IMR-90 (cell line): ENCODE results near the gene CLDN25. TPM values are rescaled to one million over a fixed set of nuclear protein-coding genes. Genes with fewer than 3 reads are reported as not detected.

ENCODE experiments used
- ATAC-seq: fragments of 200-7000 bp; cut with Tn5 transposase; 2 replicates; pipeline ENCODE4 v1.9.1; 2020; ENCODE audit warnings: low read depth, mild to moderate bottlenecking, moderate library complexity
- BruUV-seq: library from RNA; stranded (reverse); fragments of 400-500 nt; replicated peaks from 2 replicates; lab custom pipeline; 2021; lab: Mats Ljungman, UMichigan
- CTCF ChIA-PET: fragments of 300-600 bp; formaldehyde crosslinking; extraction: SDS; loops from one replicate; lab custom pipeline; 2021; ENCODE audit warnings: antibody characterized with exemption; lab: Yijun Ruan, JAX
- POLR2A ChIA-PET: fragments of 300-600 bp; sonication (Branson Sonifier 250); formaldehyde crosslinking; loops from one replicate; lab custom pipeline; 2022; ENCODE audit warnings: antibody characterized with exemption; ENCODE audit not compliant: unreplicated experiment; lab: Charles Lee
- DNase-seq: peaks from one replicate; pipeline ENCODE4 v3.0.0; 2013
- H2AFZ ChIP-seq: replicated peaks from 2 replicates; pipeline ENCODE3; 2013; ENCODE audit warnings: low read length, mild to moderate bottlenecking; ENCODE audit not compliant: poor library complexity
- H2AK5ac ChIP-seq: 2 replicates; pipeline ENCODE4 v1.6.1; 2013; ENCODE audit warnings: low read depth, low read length, inconsistent platforms
- H2AK9ac ChIP-seq: replicated peaks from 2 replicates; pipeline ENCODE3; 2013; ENCODE audit warnings: mild to moderate bottlenecking, low read depth, low read length, moderate library complexity; ENCODE audit not compliant: poor library complexity
- H2BK120ac ChIP-seq: 2 replicates; pipeline ENCODE4 v1.6.1; 2013; ENCODE audit warnings: low read depth, low read length, inconsistent platforms
- H2BK15ac ChIP-seq: 3 replicates; pipeline ENCODE4 v1.6.1; 2013; ENCODE audit warnings: low read depth, low read length, inconsistent platforms
- H2BK20ac ChIP-seq: 2 replicates; pipeline ENCODE4 v1.6.1; 2013; ENCODE audit warnings: low read depth, mild to moderate bottlenecking, inconsistent platforms, low read length, moderate library complexity
- H2BK5ac ChIP-seq: 2 replicates; pipeline ENCODE4 v1.6.1; 2013; ENCODE audit warnings: mild to moderate bottlenecking, low read depth, low read length, inconsistent platforms; ENCODE audit not compliant: poor library complexity, severe bottlenecking
- H3K14ac ChIP-seq: replicated peaks from 2 replicates; pipeline ENCODE4 v1.6.1; 2013; ENCODE audit warnings: low read depth, low read length, inconsistent platforms
- H3K18ac ChIP-seq: 2 replicates; pipeline ENCODE4 v1.6.1; 2013; ENCODE audit warnings: low read depth, low read length, control low read depth
- H3K23ac ChIP-seq: 2 replicates; pipeline ENCODE4 v1.6.1; 2013; ENCODE audit warnings: low read depth, low read length, inconsistent platforms
- H3K27ac ChIP-seq: 2 replicates; pipeline ENCODE4 v1.5.1; 2013; ENCODE audit warnings: mild to moderate bottlenecking, control low read depth, low read length; ENCODE audit not compliant: insufficient read depth
- H3K27me3 ChIP-seq: 2 replicates; pipeline ENCODE4 v1.6.1; 2013; ENCODE audit warnings: low read length; ENCODE audit not compliant: control insufficient read depth, insufficient read depth
- H3K36me3 ChIP-seq: 2 replicates; pipeline ENCODE4 v1.6.1; 2013; ENCODE audit warnings: low read length, mixed read lengths; ENCODE audit not compliant: control insufficient read depth, insufficient read depth
- H3K4ac ChIP-seq: 2 replicates; pipeline ENCODE4 v1.6.1; 2013; ENCODE audit warnings: low read depth, low read length, inconsistent platforms
- H3K4me1 ChIP-seq: 2 replicates; pipeline ENCODE4 v1.6.1; 2013; ENCODE audit warnings: low read length, mixed read lengths; ENCODE audit not compliant: control insufficient read depth, insufficient read depth
- H3K4me2 ChIP-seq: 2 replicates; pipeline ENCODE4 v1.6.1; 2013; ENCODE audit warnings: low read depth, mild to moderate bottlenecking, control low read depth, low read length, moderate library complexity
- H3K4me3 ChIP-seq: 2 replicates; pipeline ENCODE4 v1.5.1; 2013; ENCODE audit warnings: low read depth, mild to moderate bottlenecking, control low read depth, low read length, moderate library complexity; ENCODE audit not compliant: insufficient read depth
- H3K56ac ChIP-seq: 2 replicates; pipeline ENCODE4 v1.6.1; 2013; ENCODE audit warnings: low read length, inconsistent platforms; ENCODE audit not compliant: insufficient read depth; ENCODE audit errors: extremely low read depth
- H3K79me1 ChIP-seq, 2 experiments: 2 replicates each; pipeline ENCODE4 v1.6.1; 2013; ENCODE audit warnings: low read length in 2 of 2, inconsistent platforms in 1 of 2, low read depth in 1 of 2
- H3K9ac ChIP-seq: 2 replicates; pipeline ENCODE4 v1.6.1; 2013; ENCODE audit warnings: low read depth, low read length, control low read depth
- H3K9me1 ChIP-seq: 2 replicates; pipeline ENCODE4 v1.6.1; 2013; ENCODE audit warnings: low read length, inconsistent platforms; ENCODE audit not compliant: insufficient read depth
- H3K9me3 ChIP-seq: 2 replicates; pipeline ENCODE4 v1.6.1; 2013; ENCODE audit warnings: low read length; ENCODE audit not compliant: control insufficient read depth, insufficient read depth
- H4K20me1 ChIP-seq: 2 replicates; pipeline ENCODE4 v1.6.1; 2013; ENCODE audit warnings: low read length, inconsistent platforms; ENCODE audit not compliant: insufficient read depth
- H4K5ac ChIP-seq: 2 replicates; pipeline ENCODE4 v1.6.1; 2013; ENCODE audit warnings: mild to moderate bottlenecking, low read depth, low read length, control low read depth
- H4K8ac ChIP-seq, 2 experiments: 2 replicates each; pipeline ENCODE4 v1.6.1; 2013; ENCODE audit warnings: low read depth in 2 of 2, low read length in 2 of 2, control low read depth in 1 of 2, inconsistent platforms in 1 of 2
- H4K91ac ChIP-seq: 2 replicates; pipeline ENCODE4 v1.6.1; 2013; ENCODE audit warnings: low read depth, low read length, inconsistent platforms; ENCODE audit not compliant: insufficient read depth
- BHLHE40 ChIP-seq: fragments of 150-350 bp; IDR thresholded peaks from 2 replicates; pipeline ENCODE4 v1.6.1; 2016; ENCODE audit warnings: mild to moderate bottlenecking, low read depth, low read length
- CEBPB ChIP-seq: IDR thresholded peaks from 2 replicates; pipeline ENCODE4 v1.6.1; 2012; ENCODE audit warnings: low read depth, low read length, improper control_type of control experiment
- CHD1 ChIP-seq: IDR thresholded peaks from 2 replicates; pipeline ENCODE4 v1.6.1; 2012; ENCODE audit warnings: low read depth, low read length, improper control_type of control experiment
- ELK1 ChIP-seq: fragments of 150-350 bp; IDR thresholded peaks from 2 replicates; pipeline ENCODE4 v1.6.1; 2016; ENCODE audit warnings: low read depth, mild to moderate bottlenecking, low read length, moderate library complexity, borderline replicate concordance
- FOS ChIP-seq: fragments of 150-350 bp; IDR thresholded peaks from 2 replicates; pipeline ENCODE4 v1.6.1; 2016; ENCODE audit warnings: low read depth, low read length
- MAFK ChIP-seq: IDR thresholded peaks from 2 replicates; pipeline ENCODE4 v1.6.1; 2012; ENCODE audit warnings: low read depth, low read length, improper control_type of control experiment
- MXI1 ChIP-seq: IDR thresholded peaks from 2 replicates; pipeline ENCODE4 v1.6.1; 2012; ENCODE audit warnings: low read depth, mild to moderate bottlenecking, low read length, moderate library complexity, borderline replicate concordance
- NFE2L2 ChIP-seq: fragments of 150-350 bp; IDR thresholded peaks from 2 replicates; pipeline ENCODE4 v1.6.1; 2016; ENCODE audit warnings: low read depth, mild to moderate bottlenecking, low read length
- RAD21 ChIP-seq: IDR thresholded peaks from 2 replicates; pipeline ENCODE4 v1.6.1; 2012; ENCODE audit warnings: low read length, improper control_type of control experiment
- RCOR1 ChIP-seq: IDR thresholded peaks from 2 replicates; pipeline ENCODE4 v1.6.1; 2012; ENCODE audit warnings: mild to moderate bottlenecking, low read length, improper control_type of control experiment; ENCODE audit not compliant: insufficient replicate concordance
- SMC3 ChIP-seq: fragments of 150-350 bp; IDR thresholded peaks from 2 replicates; pipeline ENCODE4 v1.6.1; 2016; ENCODE audit warnings: low read depth, mild to moderate bottlenecking, antibody characterized with exemption, low read length, moderate library complexity
- dilution Hi-C: fragments of 300-500 bp; cut with HindIII; formaldehyde crosslinking; loops from one replicate; pipeline ENCODE4 v1.14.3; 2018; ENCODE audit warnings: low sequenced_read_pairs; ENCODE audit not compliant: unreplicated experiment
- in situ Hi-C: fragments of 300-500 bp; cut with MboI; formaldehyde crosslinking; loops from 3 replicates; pipeline ENCODE4 v1.14.3; 2019; ENCODE audit warnings: low sequenced_read_pairs, inconsistent platforms, mixed read lengths
- intact Hi-C: fragments of 100-400 bp; cut with micrococcal nuclease; formaldehyde crosslinking; loops from 2 replicates; pipeline ENCODE4 v1.10.0; 2022
- polyA plus RNA-seq, 3 experiments: library from polyadenylated mRNA; depleted of rRNA; stranded (reverse); fragments of >200 nt; gene quantifications; 2 replicates each; pipeline ENCODE4 v1.2.3, GENCODE V29; 2012; ENCODE audit warnings: low replicate concordance in 1 of 3
- total RNA-seq: library from RNA; depleted of rRNA; stranded (reverse); fragments of >200 nt; gene quantifications from 2 replicates; pipeline ENCODE4 v1.2.3, GENCODE V29; 2012
- TF ChIP-seq, protein P1 (sequence below): conservative IDR thresholded peaks from 2 replicates; pipeline ENCODE4 v1.5.1; 2012; ENCODE audit warnings: mild to moderate bottlenecking, low read depth, low read length, improper control_type of control experiment

CLDN25 gene
- total and polyA plus RNA-seq, 2 of the 4 experiments (the other 2 are of a cell fraction) = not detected

DNA sequence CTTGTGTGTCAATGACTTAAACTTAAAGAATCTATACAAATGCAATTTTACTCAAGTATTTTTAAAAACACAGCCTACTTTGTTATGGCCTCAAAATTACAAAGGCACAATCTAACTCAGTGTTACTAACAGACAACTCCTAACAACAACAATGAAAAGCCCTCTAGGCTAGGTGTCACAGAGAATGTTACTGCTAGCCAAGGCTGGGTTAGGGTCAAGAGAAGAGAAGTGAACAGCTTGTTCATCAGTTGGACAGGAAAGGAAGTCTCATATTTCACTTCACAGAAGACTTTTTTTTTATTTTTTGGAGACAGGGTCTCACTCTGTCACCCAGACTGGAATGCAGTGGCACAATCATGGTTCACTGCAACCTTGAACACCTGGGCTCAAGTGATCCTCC is 26.0 kb downstream of the CLDN25 start:
- H2BK15ac ChIP-seq = no peak overlapping the region
- no peak for TF ChIP-seq BHLHE40
- TF ChIP-seq MAFK = no peak
- no peak for TF ChIP-seq CHD1
- TF ChIP-seq FOS = no peak
- TF ChIP-seq RCOR1 = no peak
- TF ChIP-seq RAD21 = no peak
- TF ChIP-seq SMC3 = no peak
- TF ChIP-seq, protein P1, sequence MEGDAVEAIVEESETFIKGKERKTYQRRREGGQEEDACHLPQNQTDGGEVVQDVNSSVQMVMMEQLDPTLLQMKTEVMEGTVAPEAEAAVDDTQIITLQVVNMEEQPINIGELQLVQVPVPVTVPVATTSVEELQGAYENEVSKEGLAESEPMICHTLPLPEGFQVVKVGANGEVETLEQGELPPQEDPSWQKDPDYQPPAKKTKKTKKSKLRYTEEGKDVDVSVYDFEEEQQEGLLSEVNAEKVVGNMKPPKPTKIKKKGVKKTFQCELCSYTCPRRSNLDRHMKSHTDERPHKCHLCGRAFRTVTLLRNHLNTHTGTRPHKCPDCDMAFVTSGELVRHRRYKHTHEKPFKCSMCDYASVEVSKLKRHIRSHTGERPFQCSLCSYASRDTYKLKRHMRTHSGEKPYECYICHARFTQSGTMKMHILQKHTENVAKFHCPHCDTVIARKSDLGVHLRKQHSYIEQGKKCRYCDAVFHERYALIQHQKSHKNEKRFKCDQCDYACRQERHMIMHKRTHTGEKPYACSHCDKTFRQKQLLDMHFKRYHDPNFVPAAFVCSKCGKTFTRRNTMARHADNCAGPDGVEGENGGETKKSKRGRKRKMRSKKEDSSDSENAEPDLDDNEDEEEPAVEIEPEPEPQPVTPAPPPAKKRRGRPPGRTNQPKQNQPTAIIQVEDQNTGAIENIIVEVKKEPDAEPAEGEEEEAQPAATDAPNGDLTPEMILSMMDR = no peak
- TF ChIP-seq ELK1 = no peak
- TF ChIP-seq MXI1 = no peak
- TF ChIP-seq NFE2L2 = no peak
- no peak for TF ChIP-seq CEBPB
- H2AK9ac ChIP-seq = no peak overlapping the region
- in situ Hi-C loops (no loop called here), dilution Hi-C loops (no loop called here), intact Hi-C loops (loop anchor here (1.0 kb wide), 1 partner anchor 456 kb away; no protein-coding TSS in a partner anchor)
- H4K5ac ChIP-seq = no peak overlapping the region
- H2BK20ac ChIP-seq = no peak overlapping the region
- no peaks in the 10 kb centered on the region for H3K9me1 ChIP-seq
- no peak overlapping the region for H3K23ac ChIP-seq
- H3K4me1 ChIP-seq = no peaks in the 10 kb centered on the region
- H3K4me3 ChIP-seq = no peak overlapping the region
- H4K20me1 ChIP-seq = no peaks in the 10 kb centered on the region
- no peak overlapping the region for H3K4me2 ChIP-seq
- H4K91ac ChIP-seq = no peak overlapping the region
- no peak overlapping the region for H3K9ac ChIP-seq
- ATAC-seq (no peak), DNase-seq (peak; percentile 5)
- H3K27me3 ChIP-seq = no peaks in the 10 kb centered on the region
- H3K4ac ChIP-seq = no peak overlapping the region
- H3K79me1 ChIP-seq = no peaks in the 10 kb centered on the region
- BruUV-seq = no TSS peak
- no peaks in the 10 kb centered on the region for H3K9me3 ChIP-seq
- no peak overlapping the region for H4K8ac ChIP-seq
- peaks cover 13% of the 10 kb centered on the region for H3K36me3 ChIP-seq
- H2AFZ ChIP-seq = no peak overlapping the region
- no peak overlapping the region for H3K18ac ChIP-seq
- H3K56ac ChIP-seq = no peak overlapping the region
- no peak overlapping the region for H3K27ac ChIP-seq
- no peak overlapping the region for H2BK120ac ChIP-seq
- H2AK5ac ChIP-seq = no peak overlapping the region
- ChIA-PET POLR2A (no interaction called here), CTCF (interaction anchor here (0.6 to 1.9 kb wide), 5 partner anchors 9 to 457 kb away, joined by 3 to 6 read pairs (median 6); no protein-coding TSS in a partner anchor)
- H2BK5ac ChIP-seq = no peak overlapping the region
- no peak overlapping the region for H3K14ac ChIP-seq
